HCT116 (cell line): ENCODE data around the gene DOHH. TPM values are rescaled to one million over a fixed set of nuclear protein-coding genes. Genes with fewer than 3 reads are reported as not detected.
A peak's percentile ranks its signal among the peaks of the same experiment; 100 is the strongest.

Experiments
- ATAC-seq: fragments of 200-7000 bp; cut with Tn5 transposase; 2 replicates; pipeline ENCODE4 v1.9.1; 2020; ENCODE audit warnings: mild to moderate bottlenecking, moderate library complexity
- BruUV-seq: library from RNA; stranded (reverse); fragments of 400-500 nt; replicated peaks from 2 replicates; lab custom pipeline; 2021; lab: Mats Ljungman, UMichigan
- CTCF ChIA-PET: fragments of 300-600 bp; sonication (Branson Sonifier 250); formaldehyde crosslinking; loops from one replicate; lab custom pipeline; 2021; ENCODE audit warnings: antibody characterized with exemption; lab: Charles Lee
- POLR2A ChIA-PET: fragments of 300-600, 350-600 bp; sonication (Branson Sonifier 250); formaldehyde crosslinking; loops from one replicate; lab custom pipeline; 2021; ENCODE audit warnings: antibody characterized with exemption; lab: Charles Lee
- RAD21 ChIA-PET, 2 experiments: fragments of 300-600 bp; sonication (Branson Sonifier 250); formaldehyde crosslinking; loops; one replicate each; lab custom pipeline; 2023; ENCODE audit warnings: low total read pairs in 2 of 2; ENCODE audit not compliant: uncharacterized antibody in 2 of 2, unreplicated experiment in 2 of 2, low non-redundant PET in 1 of 2; lab: Charles Lee
- DNase-seq: peaks from one replicate; pipeline ENCODE4 v3.0.0-alpha.2; 2010; ENCODE audit warnings: low read depth, low spot score
- H2AFZ ChIP-seq: fragments of 200-600 bp; shearing (Covaris generic), sonication (generic); 2 replicates; pipeline ENCODE4 v1.6.1; 2017; ENCODE audit warnings: low read depth, mixed run types, mixed read lengths, antibody characterized with exemption, low read length; ENCODE audit not compliant: poor library complexity, severe bottlenecking
- H3K27ac ChIP-seq: 2 replicates; pipeline ENCODE4 v1.5.1; 2012; ENCODE audit warnings: low read depth, low read length
- H3K27me3 ChIP-seq: fragments of 200-600 bp; sonication (generic); 2 replicates; pipeline ENCODE4 v1.6.1; 2016; ENCODE audit warnings: mixed run types, low read length, mixed read lengths; ENCODE audit not compliant: insufficient read depth
- H3K36me3 ChIP-seq, 2 experiments: fragments of 200-500 bp in 1 of 2; fragments of 200-600 bp in 1 of 2; sonication (Bioruptor generic) in 1 of 2; sonication (generic) in 1 of 2; 2 replicates each; pipeline versions ENCODE4 v1.5.1 to v1.6.1; 2014 to 2016; ENCODE audit warnings: low read length in 2 of 2, inconsistent platforms in 1 of 2, mixed read lengths in 1 of 2, mixed run types in 1 of 2; ENCODE audit not compliant: insufficient read depth in 2 of 2, control insufficient read depth in 1 of 2
- H3K4me1 ChIP-seq, 2 experiments: fragments of 200-600 bp in 1 of 2; sonication (generic) in 1 of 2; 2 replicates each; pipeline versions ENCODE4 v1.5.1 to v1.6.1; 2012 to 2017; ENCODE audit warnings: low read length in 2 of 2, inconsistent platforms in 1 of 2, mild to moderate bottlenecking in 1 of 2, mixed read lengths in 1 of 2, mixed run types in 1 of 2, moderate library complexity in 1 of 2; ENCODE audit not compliant: insufficient read depth in 2 of 2, control insufficient read depth in 1 of 2
- H3K4me2 ChIP-seq: fragments of 200-600 bp; sonication (generic); 2 replicates; pipeline ENCODE4 v1.6.1; 2017; ENCODE audit warnings: mixed run types, low read length, mixed read lengths
- H3K4me3 ChIP-seq, 2 experiments: fragments of 200-600 bp in 1 of 2; sonication (generic) in 1 of 2; replicated peaks in 1 of 2; 2 replicates each; pipeline ENCODE4 v1.5.1; 2011 to 2016; ENCODE audit warnings: low read length in 2 of 2, control low read depth in 1 of 2, low read depth in 1 of 2, mild to moderate bottlenecking in 1 of 2, mixed read lengths in 1 of 2, mixed run types in 1 of 2
- H3K79me2 ChIP-seq: fragments of 200-600 bp; sonication (generic); 2 replicates; pipeline ENCODE4 v1.6.1; 2017; ENCODE audit warnings: mild to moderate bottlenecking, mixed run types, low read length, moderate library complexity, mixed read lengths; ENCODE audit not compliant: insufficient read depth
- H3K9ac ChIP-seq: fragments of 200-600 bp; sonication (generic); 2 replicates; pipeline ENCODE4 v1.6.1; 2016; ENCODE audit warnings: low read length, mixed read lengths
- H3K9me2 ChIP-seq: fragments of 200-600 bp; sonication (generic), shearing (Covaris generic); 2 replicates; pipeline ENCODE4 v1.6.1; 2017; ENCODE audit warnings: mixed run types, mild to moderate bottlenecking, moderate library complexity; ENCODE audit not compliant: insufficient read depth
- H3K9me3 ChIP-seq, 2 experiments: fragments of 200-500 bp in 1 of 2; fragments of 200-600 bp in 1 of 2; sonication (Bioruptor generic) in 1 of 2; sonication (generic) in 1 of 2; 2 replicates each; pipeline ENCODE4 v1.6.1; 2014 to 2017; ENCODE audit warnings: low read length in 2 of 2, mixed read lengths in 2 of 2, inconsistent platforms in 1 of 2, low read depth in 1 of 2, mild to moderate bottlenecking in 1 of 2, mixed run types in 1 of 2, moderate library complexity in 1 of 2; ENCODE audit not compliant: control insufficient read depth in 1 of 2, insufficient read depth in 1 of 2
- H4K20me1 ChIP-seq: fragments of 200-600 bp; sonication (generic), shearing (Covaris generic); 2 replicates; pipeline ENCODE4 v1.6.1; 2017; ENCODE audit warnings: mixed run types, mild to moderate bottlenecking, moderate library complexity; ENCODE audit not compliant: insufficient read depth
- CEBPB ChIP-seq: IDR thresholded peaks from 2 replicates; pipeline ENCODE4 v1.6.1; 2012; ENCODE audit warnings: low read depth
- EGR1 ChIP-seq: IDR thresholded peaks from 2 replicates; pipeline ENCODE4 v1.6.1; 2012; ENCODE audit warnings: low read depth
- ELF1 ChIP-seq: IDR thresholded peaks from 2 replicates; pipeline ENCODE4 v1.6.1; 2012; ENCODE audit warnings: low read depth, borderline replicate concordance
- EZH2phosphoT487 ChIP-seq: fragments of 200-600 bp; IDR thresholded peaks from 2 replicates; pipeline ENCODE4 v1.6.1; 2018; ENCODE audit warnings: antibody characterized with exemption, borderline replicate concordance
- FOSL1 ChIP-seq: IDR thresholded peaks from 2 replicates; pipeline ENCODE4 v1.6.1; 2012; ENCODE audit warnings: low read depth
- POLR2A ChIP-seq: IDR thresholded peaks from 2 replicates; pipeline ENCODE4 v1.7.0; 2011; ENCODE audit warnings: borderline replicate concordance; ENCODE audit not compliant: insufficient read depth, insufficient read length; ENCODE audit errors: extremely low read depth
- POLR2AphosphoS5 ChIP-seq: IDR thresholded peaks from 2 replicates; pipeline ENCODE4 v1.6.1; 2011; ENCODE audit warnings: mild to moderate bottlenecking, low read depth, low read length, moderate library complexity
- SIN3A ChIP-seq: IDR thresholded peaks from 2 replicates; pipeline ENCODE4 v1.6.1; 2012; ENCODE audit warnings: low read depth
- SP1 ChIP-seq: IDR thresholded peaks from 2 replicates; pipeline ENCODE4 v1.6.1; 2012; ENCODE audit warnings: low read depth
- ZFX ChIP-seq: fragments of 450-650 bp; IDR thresholded peaks from 2 replicates; pipeline ENCODE4 v1.6.1; 2017
- intact Hi-C: fragments of 100-400 bp; cut with micrococcal nuclease; formaldehyde crosslinking; loops from 2 replicates; pipeline ENCODE4 v1.10.0; 2022
- total RNA-seq: library from RNA; stranded (reverse); gene quantifications from one replicate; pipeline ENCODE4 v1.2.1, GENCODE V29; 2021; ENCODE audit not compliant: unreplicated experiment
- TF ChIP-seq, protein P1 (sequence below): IDR thresholded peaks from 2 replicates; pipeline ENCODE4 v1.6.1; 2011; ENCODE audit warnings: mild to moderate bottlenecking, low read length, moderate library complexity; ENCODE audit not compliant: insufficient replicate concordance; ENCODE audit errors: extremely low read depth

Gene DOHH
- total RNA-seq, 1 experiment from 2014 or later = 20.9 TPM

DNA sequence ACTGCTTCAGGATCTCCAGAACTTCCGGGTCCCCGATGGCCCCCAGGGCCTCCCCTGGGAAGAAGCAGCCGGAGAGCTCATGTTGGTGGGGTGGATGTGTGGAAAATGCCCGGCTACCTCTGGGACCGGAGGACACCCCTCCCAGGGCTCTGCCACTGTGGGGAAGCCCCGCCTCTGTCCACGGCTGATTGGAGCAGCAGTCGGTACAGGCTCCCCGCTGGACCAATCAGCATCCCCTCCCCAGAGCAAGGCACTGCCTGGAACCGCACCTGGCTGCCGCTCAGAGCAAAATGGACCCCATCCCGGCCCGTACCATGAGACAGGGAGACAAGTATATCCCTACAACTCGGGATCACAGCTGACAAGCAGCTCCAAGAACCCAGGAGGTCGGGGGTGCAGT is 6.4 kb downstream of the DOHH start:
- no peaks in the 10 kb centered on the region for H3K27me3 ChIP-seq
- peaks cover 2% of the 10 kb centered on the region in 2 experiments; a peak in 2 of 4 replicates for H3K4me1 ChIP-seq
- intact Hi-C loops = no loop called here
- ChIA-PET CTCF (interaction anchor here (1.3 kb wide), 1 partner anchor 9 kb away, joined by 6 read pairs; no protein-coding TSS in a partner anchor), RAD21 (no interaction called here), POLR2A (interaction anchor here (1.2 kb wide), 1 partner anchor 9 kb away, joined by 3 read pairs; no protein-coding TSS in a partner anchor)
- TF ChIP-seq, protein P1, sequence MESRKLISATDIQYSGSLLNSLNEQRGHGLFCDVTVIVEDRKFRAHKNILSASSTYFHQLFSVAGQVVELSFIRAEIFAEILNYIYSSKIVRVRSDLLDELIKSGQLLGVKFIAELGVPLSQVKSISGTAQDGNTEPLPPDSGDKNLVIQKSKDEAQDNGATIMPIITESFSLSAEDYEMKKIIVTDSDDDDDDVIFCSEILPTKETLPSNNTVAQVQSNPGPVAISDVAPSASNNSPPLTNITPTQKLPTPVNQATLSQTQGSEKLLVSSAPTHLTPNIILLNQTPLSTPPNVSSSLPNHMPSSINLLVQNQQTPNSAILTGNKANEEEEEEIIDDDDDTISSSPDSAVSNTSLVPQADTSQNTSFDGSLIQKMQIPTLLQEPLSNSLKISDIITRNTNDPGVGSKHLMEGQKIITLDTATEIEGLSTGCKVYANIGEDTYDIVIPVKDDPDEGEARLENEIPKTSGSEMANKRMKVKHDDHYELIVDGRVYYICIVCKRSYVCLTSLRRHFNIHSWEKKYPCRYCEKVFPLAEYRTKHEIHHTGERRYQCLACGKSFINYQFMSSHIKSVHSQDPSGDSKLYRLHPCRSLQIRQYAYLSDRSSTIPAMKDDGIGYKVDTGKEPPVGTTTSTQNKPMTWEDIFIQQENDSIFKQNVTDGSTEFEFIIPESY = no peak
- TF ChIP-seq SP1 = peak; percentile 49; the same call in 1 of the 2 replicates
- H3K9ac ChIP-seq = no peak overlapping the region
- H3K79me2 ChIP-seq = peaks cover 24% of the 10 kb centered on the region
- DNase-seq (no peak), ATAC-seq (peak; percentile 98)
- no peak overlapping the region for H3K27ac ChIP-seq
- H3K9me3 ChIP-seq = no peaks in the 10 kb centered on the region
- peaks cover 2 to 22% of the 10 kb centered on the region in 2 experiments; a peak in 3 of 4 replicates for H3K36me3 ChIP-seq
- no peaks in the 10 kb centered on the region for H3K9me2 ChIP-seq
- H4K20me1 ChIP-seq = no peaks in the 10 kb centered on the region
- H3K4me2 ChIP-seq = no peak overlapping the region
- no TSS peak for BruUV-seq
- no peak overlapping the region for H3K4me3 ChIP-seq
- no peak overlapping the region for H2AFZ ChIP-seq

DNA sequence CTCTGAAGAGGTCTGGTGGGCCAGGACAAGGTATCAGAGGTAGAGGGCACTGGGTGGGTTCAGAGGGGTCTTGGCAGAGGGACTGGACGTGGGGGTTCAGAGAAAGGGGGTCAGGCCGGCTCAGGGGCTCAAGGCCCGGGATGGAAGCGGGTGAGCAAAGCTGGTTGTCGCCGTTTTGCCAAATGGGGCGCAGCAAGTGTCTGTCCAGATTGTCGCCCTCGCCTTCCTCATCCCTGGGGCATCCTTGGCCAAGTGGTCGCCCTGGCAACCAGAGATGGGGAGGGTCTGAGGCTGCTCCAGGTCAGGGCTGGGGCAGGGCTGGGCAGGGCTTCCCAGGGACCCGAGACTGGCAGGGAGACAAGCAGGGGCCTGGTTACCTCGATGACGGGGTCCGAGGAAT is 6.8 kb downstream of the DOHH start:
- CTCF ChIA-PET = no interaction called here
- ATAC-seq = 0 out of 2 replicates have a peak, but pooled peaks have one; percentile 10
- POLR2A ChIA-PET = interaction anchor here (1.2 kb wide), 1 partner anchor 9 kb away, joined by 3 read pairs; no protein-coding TSS in a partner anchor

More for the DNA sequence above, 6.8 kb downstream of the DOHH start:
- Histone ChIP-seq H3K79me2 (peaks cover 20% of the 10 kb centered on the region), H3K4me3 (no peak overlapping the region), H3K9ac (no peak overlapping the region), H3K4me1 (no peaks in the 10 kb centered on the region), H3K27ac (no peak overlapping the region), H2AFZ (no peak overlapping the region), H3K36me3 (peaks cover 2 to 22% of the 10 kb centered on the region in 2 experiments; a peak in 3 of 4 replicates), H3K9me2 (no peaks in the 10 kb centered on the region), H3K4me2 (no peak overlapping the region), H3K9me3 (no peaks in the 10 kb centered on the region), H3K27me3 (no peaks in the 10 kb centered on the region), H4K20me1 (no peaks in the 10 kb centered on the region)
- no TSS peak for BruUV-seq
- no peak for DNase-seq
- TF ChIP-seq EZH2phosphoT487 (no peak), EGR1 (no peak), POLR2AphosphoS5 (no peak), FOSL1 (no peak), SIN3A (no peak), ELF1 (no peak), POLR2A (no peak), ZFX (no peak), CEBPB (no peak)
- RAD21 ChIA-PET = no interaction called here
- intact Hi-C loops = no loop called here
